Measurements from ENCODE around the gene ID3.
"Not testable (repeated sequence)": the region's sequence is repeated elsewhere in the genome, so short reads cannot be mapped to it uniquely, and the experiment has no call there.

ID3 gene

GRCh38 chr1:23546897-23547584 is 12.3 kb downstream of the ID3 start:
- DNase-seq, result peak; percentile 28

- no peak for DNase-seq
These were observed 13.4 kb downstream of the ID3 start for GRCh38 chr1:23545851-23546250.

- DNase-seq, result peak; percentile 95
These were observed 14.6 kb downstream of the ID3 start for GRCh38 chr1:23544444-23545389.

GRCh38 chr1:23543707-23544443 is 15.4 kb downstream of the ID3 start:
- no peak for DNase-seq

- not testable (repeated sequence) for DNase-seq
These were observed 16.4 kb downstream of the ID3 start for GRCh38 chr1:23542940-23543339.

GRCh38 chr1:23539698-23540266 is 19.5 kb downstream of the ID3 start:
- peak; percentile 97 for DNase-seq

GRCh38 chr1:23537296-23537973 is 21.9 kb downstream of the ID3 start:
- no peak for DNase-seq

- no peak for DNase-seq
These were observed 25.9 kb downstream of the ID3 start for GRCh38 chr1:23533246-23534023.

GRCh38 chr1:23531562-23532094 is 27.7 kb downstream of the ID3 start:
- DNase-seq, result no peak

- DNase-seq, result peak; percentile 95
These were observed 28.3 kb downstream of the ID3 start, which contains the start of gene E2F2 for GRCh38 chr1:23530747-23531561. Gene E2F2, minus strand, starts transcription at chr1:23531233. Its CDS starts 440 bp downstream, at chr1:23530793.

GRCh38 chr1:23530087-23530746 is 29.1 kb downstream of the ID3 start:
- DNase-seq, result no peak

GRCh38 chr1:23529146-23530086 is 29.9 kb downstream of the ID3 start:
- DNase-seq, result no peak

GRCh38 chr1:23528250-23528978 is 30.9 kb downstream of the ID3 start:
- DNase-seq, result peak; percentile 51

- DNase-seq, result no peak
These were observed 31.4 kb downstream of the ID3 start for GRCh38 chr1:23527900-23528249.

- DNase-seq, result no peak
These were observed 31.9 kb downstream of the ID3 start for GRCh38 chr1:23527366-23527765.

GRCh38 chr1:23526329-23527041 is 32.8 kb downstream of the ID3 start:
- no peak for DNase-seq

Data from eye (tissue), 1 donor.